B cell (primary cell): ENCODE results near the gene TPST2. TPM values are rescaled to one million over a fixed set of nuclear protein-coding genes. Genes with fewer than 3 reads are reported as not detected.

Experiments
- ATAC-seq: fragments of 200-7000 bp; cut with Tn5 transposase; one replicate; pipeline ENCODE4 v1.10.0; 2021; ENCODE audit warnings: low read depth, mild to moderate bottlenecking, moderate number of reproducible peaks, moderate library complexity
- CTCF ChIA-PET: fragments of 350-600 bp; sonication (Branson Sonifier 250); formaldehyde crosslinking; loops from one replicate; lab custom pipeline; 2021; ENCODE audit warnings: antibody characterized with exemption, inconsistent platforms; lab: Charles Lee
- POLR2A ChIA-PET: fragments of 350-600 bp; sonication (Branson Sonifier 250); formaldehyde crosslinking; loops from one replicate; lab custom pipeline; 2021; ENCODE audit warnings: antibody characterized with exemption; lab: Charles Lee
- DNase-seq: peaks from one replicate; pipeline ENCODE4 v3.0.0; 2013
- H2AFZ ChIP-seq: 2 replicates; pipeline ENCODE4 v1.6.1; 2012; ENCODE audit warnings: mild to moderate bottlenecking, low read depth, low read length; ENCODE audit not compliant: insufficient read depth, poor library complexity, severe bottlenecking
- H3K27ac ChIP-seq, 2 donors: 1 replicate in 1 of 2; 2 replicates in 1 of 2; pipeline ENCODE4 v1.5.1; 2012 to 2013; ENCODE audit warnings: low read length in 2 of 2, mild to moderate bottlenecking in 2 of 2, moderate library complexity in 1 of 2
- H3K27me3 ChIP-seq, 4 experiments: fragments of 200-600 bp in 1 of 4; sonication (generic) in 1 of 4; replicated peaks in 1 of 4; 1 replicate in 2 of 4; 2 replicates in 2 of 4; pipeline versions ENCODE4 v1.6.1 to v1.7.0; 2013 to 2016; ENCODE audit warnings: low read length in 3 of 4, mild to moderate bottlenecking in 2 of 4, mixed read lengths in 1 of 4, moderate library complexity in 1 of 4; ENCODE audit not compliant: insufficient read depth in 4 of 4, control insufficient read depth in 3 of 4; ENCODE audit errors: control extremely low read depth in 1 of 4
- H3K36me3 ChIP-seq, 2 experiments: replicated peaks in 1 of 2; 1 replicate in 1 of 2; 2 replicates in 1 of 2; pipeline versions ENCODE4 v1.6.1 to v1.7.1; 2013; ENCODE audit warnings: low read length in 1 of 2; ENCODE audit not compliant: insufficient read depth in 2 of 2, control insufficient read depth in 1 of 2; ENCODE audit errors: control extremely low read depth in 1 of 2, extremely low read depth in 1 of 2
- H3K4me1 ChIP-seq, 2 donors: fragments of 200-600 bp in 1 of 2; sonication (generic) in 1 of 2; 1 replicate in 1 of 2; 2 replicates in 1 of 2; pipeline versions ENCODE4 v1.5.1 to v1.6.1; 2013 to 2017; ENCODE audit warnings: low read length in 2 of 2; ENCODE audit not compliant: control insufficient read depth in 2 of 2, insufficient read depth in 2 of 2
- H3K4me2 ChIP-seq: replicated peaks from 2 replicates; pipeline ENCODE3; 2012; ENCODE audit warnings: mild to moderate bottlenecking, low read depth, low read length; ENCODE audit not compliant: poor library complexity, severe bottlenecking
- H3K4me3 ChIP-seq, 5 experiments: fragments of 200-600 bp in 1 of 5; sonication (generic) in 1 of 5; 1 replicate in 3 of 5; 2 replicates in 2 of 5; pipeline versions ENCODE4 v1.5.1 to v1.7.0; 2011 to 2016; ENCODE audit warnings: low read length in 4 of 5, mild to moderate bottlenecking in 4 of 5, low read depth in 2 of 5, control low read depth in 1 of 5, moderate library complexity in 1 of 5; ENCODE audit not compliant: insufficient read depth in 1 of 5; ENCODE audit errors: control extremely low read depth in 1 of 5, extremely low read depth in 1 of 5
- H3K79me2 ChIP-seq: fragments of 200-600 bp; sonication (generic); one replicate; pipeline ENCODE4 v1.6.0; 2016; ENCODE audit warnings: low read length; ENCODE audit not compliant: control insufficient read depth, insufficient read depth
- H3K9ac ChIP-seq: fragments of 200-600 bp; sonication (generic); 2 replicates; pipeline ENCODE4 v1.6.1; 2017; ENCODE audit warnings: mild to moderate bottlenecking, low read length, moderate library complexity
- H3K9me3 ChIP-seq, 3 donors: one replicate each; pipeline versions ENCODE4 v1.6.1 to v1.7.1; 2013; ENCODE audit warnings: low read length in 2 of 3; ENCODE audit not compliant: control insufficient read depth in 2 of 3, insufficient read depth in 1 of 3; ENCODE audit errors: control extremely low read depth in 1 of 3
- H4K20me1 ChIP-seq: 2 replicates; pipeline ENCODE4 v1.6.0; 2012; ENCODE audit warnings: mild to moderate bottlenecking, low read length; ENCODE audit not compliant: insufficient read depth, control insufficient read depth, poor library complexity, severe bottlenecking
- H3K27ac Mint-ChIP-seq: one replicate; pipeline ENCODE4 v1.8.0; 2021; ENCODE audit warnings: mixed read lengths
- H3K27me3 Mint-ChIP-seq: one replicate; pipeline ENCODE4 v1.8.0; 2021; ENCODE audit warnings: mixed read lengths
- H3K4me1 Mint-ChIP-seq: one replicate; pipeline ENCODE4 v1.8.0; 2021; ENCODE audit warnings: mixed read lengths
- H3K4me3 Mint-ChIP-seq: one replicate; pipeline ENCODE4 v1.8.0; 2021; ENCODE audit warnings: mixed read lengths
- H3K9me3 Mint-ChIP-seq: one replicate; pipeline ENCODE4 v1.8.0; 2022; ENCODE audit warnings: mixed read lengths; ENCODE audit not compliant: insufficient read depth
- CTCF ChIP-seq: fragments of 200-600 bp; IDR thresholded peaks from one replicate; pipeline ENCODE4 v1.8.0; 2022; ENCODE audit warnings: antibody characterized with exemption, mild to moderate bottlenecking
- EZH2 ChIP-seq: IDR thresholded peaks from 2 replicates; pipeline ENCODE4 v1.6.1; 2012; ENCODE audit warnings: borderline replicate concordance, low read depth, mild to moderate bottlenecking, moderate library complexity, low read length; ENCODE audit not compliant: insufficient read depth, poor library complexity, severe bottlenecking
- WGBS: methylation state at CpG from one replicate; pipeline ENCODE4 v1.1.5; 2013; ENCODE audit warnings: missing lambda C conversion rate; ENCODE audit not compliant: insufficient coverage; 5-methylcytosine and 5-hydroxymethylcytosine counted together
- intact Hi-C: fragments of 100-400 bp; cut with micrococcal nuclease; formaldehyde crosslinking; loops from one replicate; pipeline ENCODE4 v1.10.0; 2022
- polyA plus RNA-seq: library from polyadenylated mRNA; depleted of rRNA; stranded (reverse); fragments of >200 nt; gene quantifications from 2 replicates; pipeline ENCODE4 v1.2.3, GENCODE V29; 2012
- total RNA-seq, 2 donors: library from RNA; stranded (reverse); fragments of 120-200 nt in 1 of 2; gene quantifications; 1 replicate in 1 of 2; 2 replicates in 1 of 2; pipeline versions ENCODE4 v1.2.3 to v1.2.4, GENCODE V29; 2013 to 2022

TPST2 gene
- total and polyA plus RNA-seq, 2 donors (not counting 1 experiment from before 2014, with no cell fraction given): 16.6 to 43.1 TPM

GRCh38 chr22:26499188-26499703 lies 90.7 kb downstream of the TPST2 start:
- no peaks in the 10 kb centered on the region for H3K9me3 ChIP-seq
- ATAC-seq: no peak
- intact Hi-C loops: no loop called here
- H3K36me3 ChIP-seq: peaks cover 6 to 79% of the 10 kb centered on the region in 2 experiments
- Mint-ChIP-seq H3K4me1 (peaks cover 16% of the 10 kb centered on the region), H3K9me3 (no peaks in the 10 kb centered on the region), H3K27me3 (no peaks in the 10 kb centered on the region), H3K27ac (no peak overlapping the region), H3K4me3 (no peak overlapping the region)
- no peak overlapping the region for H2AFZ ChIP-seq
- no peak overlapping the region for H3K4me2 ChIP-seq
- H3K9ac ChIP-seq: no peak overlapping the region
- 94% methylated on average over 25 of the region's 25 CpGs for WGBS
- no peak overlapping the region for H3K4me3 ChIP-seq
- CTCF ChIA-PET: interaction anchor here (1.2 to 1.5 kb wide), 2 partner anchors 14 to 36 kb away, joined by 3 to 4 read pairs; no protein-coding TSS in a partner anchor
- no peak for DNase-seq
- H4K20me1 ChIP-seq: peaks cover 13% of the 10 kb centered on the region
- no peaks in the 10 kb centered on the region for H3K27me3 ChIP-seq
- H3K4me1 ChIP-seq: peaks cover 13 to 14% of the 10 kb centered on the region in 2 donors
- TF ChIP-seq CTCF: no peak
- no peak for TF ChIP-seq EZH2
- no peak overlapping the region for H3K27ac ChIP-seq
- peaks cover 20% of the 10 kb centered on the region for H3K79me2 ChIP-seq
- POLR2A ChIA-PET: no interaction called here

- POLR2A ChIA-PET: no interaction called here
- ATAC-seq: no peak
Observed at GRCh38 chr22:26496456-26496855, 93.5 kb downstream of the TPST2 start.

More at GRCh38 chr22:26496456-26496855, 93.5 kb downstream of the TPST2 start:
- H3K27me3 ChIP-seq: no peaks in the 10 kb centered on the region
- H4K20me1 ChIP-seq: peaks cover 13% of the 10 kb centered on the region
- intact Hi-C loops: no loop called here
- CTCF ChIA-PET: no interaction called here
- H3K4me2 ChIP-seq: no peak overlapping the region
- WGBS: 100% methylated on average over 2 of the region's 4 CpGs
- H3K27ac ChIP-seq: no peak overlapping the region
- Mint-ChIP-seq H3K4me1 (no peaks in the 10 kb centered on the region), H3K27ac (no peak overlapping the region), H3K9me3 (no peaks in the 10 kb centered on the region), H3K27me3 (no peaks in the 10 kb centered on the region), H3K4me3 (no peak overlapping the region)
- H3K79me2 ChIP-seq: peaks cover 9% of the 10 kb centered on the region
- H3K9me3 ChIP-seq: no peaks in the 10 kb centered on the region
- peaks cover 5 to 79% of the 10 kb centered on the region in 2 experiments for H3K36me3 ChIP-seq
- no peak overlapping the region for H3K9ac ChIP-seq
- H3K4me3 ChIP-seq: no peak overlapping the region
- no peak for DNase-seq
- H3K4me1 ChIP-seq: no peaks in the 10 kb centered on the region
- TF ChIP-seq CTCF (no peak), EZH2 (no peak)
- no peak overlapping the region for H2AFZ ChIP-seq
